ENCODE data around the gene A4GNT. TPM values are rescaled to one million over a fixed set of nuclear protein-coding genes. Genes with fewer than 3 reads are reported as not detected.

The A4GNT gene
- total and polyA plus RNA-seq, 4 donors, result 0.07 to 0.42 (median 0.17) TPM; not detected in 1

Other genes starting within 250 kb of the A4GNT start
- not detected for gene CLDN18, start 122.2 kb downstream of the A4GNT start, total RNA-seq
- under 1 TPM in 1 of 2 donors, not detected in 1; 0.06 TPM for gene CLDN18, start 122.2 kb downstream of the A4GNT start, polyA plus RNA-seq
- 1 to 10 TPM; 1.6 to 5.9 TPM for gene DZIP1L, start 16.8 kb downstream of the A4GNT start, total RNA-seq
- under 1 TPM; 0.62 to 0.89 TPM for gene DZIP1L, start 16.8 kb downstream of the A4GNT start, polyA plus RNA-seq
- 10 to 100 TPM in 1 of 2 donors, 1 to 10 TPM in 1; 7.4 to 11.0 TPM for gene DBR1, start 42.5 kb upstream of the A4GNT start, total RNA-seq
- 1 to 10 TPM; 3.2 to 3.8 TPM for gene DBR1, start 42.5 kb upstream of the A4GNT start, polyA plus RNA-seq
- 10 to 100 TPM; 34.1 to 53.6 TPM for gene ARMC8, start 54.9 kb upstream of the A4GNT start, total RNA-seq
- gene ARMC8, start 54.9 kb upstream of the A4GNT start, polyA plus RNA-seq, result 10 to 100 TPM in 1 of 2 donors, 1 to 10 TPM in 1; 8.4 to 11.5 TPM
- under 1 TPM in 1 of 2 donors, not detected in 1; 0.08 TPM for gene NME9, start 197.5 kb upstream of the A4GNT start, total RNA-seq
- under 1 TPM in 1 of 2 donors, not detected in 1; 0.39 TPM for gene NME9, start 197.5 kb upstream of the A4GNT start, polyA plus RNA-seq
- gene MRAS, start 216.2 kb upstream of the A4GNT start, total RNA-seq, result 1 to 10 TPM; 1.6 to 2.6 TPM
- 1 to 10 TPM; 1.6 to 2.2 TPM for gene MRAS, start 216.2 kb upstream of the A4GNT start, polyA plus RNA-seq